ENCODE data around the gene PTPRG.

PTPRG gene

DNA sequence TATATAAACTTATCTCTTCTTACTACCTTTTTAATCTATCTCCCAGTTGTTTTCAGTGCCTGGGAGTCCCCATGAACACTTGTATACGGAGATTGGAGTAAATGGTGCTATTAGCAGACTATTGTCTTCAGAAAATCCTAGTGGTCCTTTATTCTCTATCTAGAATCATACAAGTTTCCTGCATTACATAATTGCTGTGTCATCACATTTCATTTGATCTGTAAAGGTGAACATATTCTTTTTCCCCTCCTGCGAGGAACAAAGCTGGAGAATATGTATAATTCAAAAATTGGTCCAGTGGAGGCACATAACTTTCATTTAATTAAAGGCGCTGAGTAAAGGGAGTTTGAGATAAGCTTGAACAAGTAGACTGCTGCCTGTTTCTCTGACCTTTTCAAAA lies 487.2 kb downstream of the PTPRG start:
- Histone ChIP-seq H3K4me2 (ENCODE audit: low read length) (no peak overlapping the region), H3K4me1 (ENCODE audit: low read length) (no peaks in the 10 kb centered on the region), H3K9ac (ENCODE audit: low read length) (no peak overlapping the region), H3K27ac (ENCODE audit: low read length) (no peak overlapping the region), H3K9me3 (ENCODE audit: insufficient read depth, low read length) (no peaks in the 10 kb centered on the region), H3K27me3 (ENCODE audit: low read depth, low read length) (peaks cover 7% of the 10 kb centered on the region; the same call in 1 of the 2 replicates), H3K79me2 (ENCODE audit: low read length) (no peaks in the 10 kb centered on the region), H4K20me1 (ENCODE audit: insufficient read depth, low read length) (no peaks in the 10 kb centered on the region), H2AFZ (ENCODE audit: low read depth, low read length) (no peak overlapping the region), H3K4me3 (ENCODE audit: low read length) (no peak overlapping the region), H3K36me3 (replicated peaks; ENCODE audit: low read depth, low read length) (no peaks in the 10 kb centered on the region)
- TF ChIP-seq, protein P1, sequence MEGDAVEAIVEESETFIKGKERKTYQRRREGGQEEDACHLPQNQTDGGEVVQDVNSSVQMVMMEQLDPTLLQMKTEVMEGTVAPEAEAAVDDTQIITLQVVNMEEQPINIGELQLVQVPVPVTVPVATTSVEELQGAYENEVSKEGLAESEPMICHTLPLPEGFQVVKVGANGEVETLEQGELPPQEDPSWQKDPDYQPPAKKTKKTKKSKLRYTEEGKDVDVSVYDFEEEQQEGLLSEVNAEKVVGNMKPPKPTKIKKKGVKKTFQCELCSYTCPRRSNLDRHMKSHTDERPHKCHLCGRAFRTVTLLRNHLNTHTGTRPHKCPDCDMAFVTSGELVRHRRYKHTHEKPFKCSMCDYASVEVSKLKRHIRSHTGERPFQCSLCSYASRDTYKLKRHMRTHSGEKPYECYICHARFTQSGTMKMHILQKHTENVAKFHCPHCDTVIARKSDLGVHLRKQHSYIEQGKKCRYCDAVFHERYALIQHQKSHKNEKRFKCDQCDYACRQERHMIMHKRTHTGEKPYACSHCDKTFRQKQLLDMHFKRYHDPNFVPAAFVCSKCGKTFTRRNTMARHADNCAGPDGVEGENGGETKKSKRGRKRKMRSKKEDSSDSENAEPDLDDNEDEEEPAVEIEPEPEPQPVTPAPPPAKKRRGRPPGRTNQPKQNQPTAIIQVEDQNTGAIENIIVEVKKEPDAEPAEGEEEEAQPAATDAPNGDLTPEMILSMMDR (IDR thresholded peaks at IDR 0.05; ENCODE audit: low read depth, low read length) = no peak
- TF ChIP-seq EZH2phosphoT487 (IDR thresholded peaks at IDR 0.05; ENCODE audit: low read depth) = no peak

DNA sequence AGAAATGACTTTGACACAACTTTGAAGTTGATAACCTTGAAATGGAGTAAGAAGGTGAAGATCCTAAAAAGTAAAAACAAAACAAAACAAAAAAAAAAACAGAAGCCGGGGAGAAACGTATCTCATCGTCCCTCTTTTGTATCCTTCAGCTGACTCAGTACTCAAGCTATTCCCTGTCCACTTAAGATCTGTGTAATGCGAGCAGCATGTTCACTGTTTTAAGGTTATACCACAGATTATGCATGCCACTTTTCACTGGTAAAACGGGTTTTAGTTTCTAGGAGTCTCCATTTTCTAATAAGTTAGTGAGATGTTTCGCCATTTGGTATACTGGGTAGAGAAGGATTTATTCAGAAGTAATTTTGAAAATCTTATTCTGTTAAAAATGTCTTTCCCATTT lies 487.7 kb downstream of the PTPRG start:
- Histone ChIP-seq H3K9me3 (ENCODE audit: insufficient read depth, low read length) (no peaks in the 10 kb centered on the region), H2AFZ (ENCODE audit: low read depth, low read length) (no peak overlapping the region), H3K4me3 (ENCODE audit: low read length) (no peak overlapping the region), H4K20me1 (ENCODE audit: insufficient read depth, low read length) (no peaks in the 10 kb centered on the region), H3K4me2 (ENCODE audit: low read length) (no peak overlapping the region), H3K9ac (ENCODE audit: low read length) (no peak overlapping the region), H3K27ac (ENCODE audit: low read length) (no peak overlapping the region), H3K27me3 (ENCODE audit: low read depth, low read length) (peaks cover 7% of the 10 kb centered on the region; the same call in 1 of the 2 replicates), H3K36me3 (replicated peaks; ENCODE audit: low read depth, low read length) (no peaks in the 10 kb centered on the region), H3K79me2 (ENCODE audit: low read length) (no peaks in the 10 kb centered on the region), H3K4me1 (ENCODE audit: low read length) (no peaks in the 10 kb centered on the region)
- TF ChIP-seq, protein P1 (IDR thresholded peaks at IDR 0.05; ENCODE audit: low read depth, low read length) = no peak
- no peak for TF ChIP-seq EZH2phosphoT487 (IDR thresholded peaks at IDR 0.05; ENCODE audit: low read depth)

DNA sequence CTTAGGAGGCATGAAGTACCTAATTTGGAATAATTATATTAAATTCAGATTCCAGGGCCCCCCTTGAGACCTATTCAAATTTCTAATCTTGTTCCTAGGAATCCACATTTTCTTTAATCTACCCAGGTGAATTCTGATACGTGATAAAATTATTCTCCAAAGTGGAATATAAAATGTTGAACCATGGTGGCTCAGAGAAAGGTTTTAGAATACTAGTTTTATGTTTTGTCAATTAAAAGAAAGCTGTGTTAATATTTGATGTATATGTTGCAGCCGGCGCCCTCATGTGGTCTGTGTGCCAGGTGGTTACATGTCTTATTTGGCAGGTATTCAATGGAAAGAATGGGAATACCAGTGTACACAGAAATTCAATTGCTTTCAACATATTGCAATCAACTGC lies 490.1 kb downstream of the PTPRG start:
- no peaks in the 10 kb centered on the region for H3K9me3 ChIP-seq (ENCODE audit: insufficient read depth, low read length)
- no peak overlapping the region for H3K9ac ChIP-seq (ENCODE audit: low read length)
- H3K4me1 ChIP-seq (ENCODE audit: low read length) = no peaks in the 10 kb centered on the region
- peaks cover 7% of the 10 kb centered on the region; the same call in 1 of the 2 replicates for H3K27me3 ChIP-seq (ENCODE audit: low read depth, low read length)
- 0 out of 2 replicates have a peak, but pooled peaks cover 5% of the 10 kb centered on the region for H4K20me1 ChIP-seq (ENCODE audit: insufficient read depth, low read length)
- TF ChIP-seq, protein P1 (IDR thresholded peaks at IDR 0.05; ENCODE audit: low read depth, low read length) = peak; percentile 89
- TF ChIP-seq EZH2phosphoT487 (IDR thresholded peaks at IDR 0.05; ENCODE audit: low read depth) = no peak
- H2AFZ ChIP-seq (ENCODE audit: low read depth, low read length) = no peak overlapping the region
- H3K4me2 ChIP-seq (ENCODE audit: low read length) = no peak overlapping the region
- H3K4me3 ChIP-seq (ENCODE audit: low read length) = no peak overlapping the region
- no peaks in the 10 kb centered on the region for H3K36me3 ChIP-seq (replicated peaks; ENCODE audit: low read depth, low read length)
- no peak overlapping the region for H3K27ac ChIP-seq (ENCODE audit: low read length)
- H3K79me2 ChIP-seq (ENCODE audit: low read length) = no peaks in the 10 kb centered on the region

DNA sequence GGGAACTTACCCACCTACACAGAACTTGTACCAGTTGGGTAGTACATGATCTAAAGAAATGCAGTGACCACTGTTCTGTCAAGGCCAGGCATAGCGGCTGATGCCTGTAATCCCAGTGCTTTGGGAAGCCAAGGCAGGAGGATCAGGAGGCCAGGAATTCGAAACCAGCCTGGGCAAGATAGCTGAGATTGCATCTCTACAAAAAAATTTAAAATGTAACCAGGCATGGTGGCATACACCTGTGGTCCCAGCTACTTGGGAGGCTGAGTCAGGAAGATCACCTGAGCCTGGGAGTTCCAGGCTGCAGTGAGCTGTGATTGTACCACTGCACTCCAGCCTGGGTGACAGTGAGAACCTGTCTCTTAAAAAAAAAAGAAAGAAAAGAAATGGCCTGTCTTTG lies 491.0 kb downstream of the PTPRG start:
- Histone ChIP-seq H3K4me2 (ENCODE audit: low read length) (no peak overlapping the region), H3K4me1 (ENCODE audit: low read length) (no peaks in the 10 kb centered on the region), H3K27me3 (ENCODE audit: low read depth, low read length) (peaks cover 7% of the 10 kb centered on the region; the same call in 1 of the 2 replicates), H3K9me3 (ENCODE audit: insufficient read depth, low read length) (no peaks in the 10 kb centered on the region), H3K79me2 (ENCODE audit: low read length) (no peaks in the 10 kb centered on the region), H3K36me3 (replicated peaks; ENCODE audit: low read depth, low read length) (no peaks in the 10 kb centered on the region), H2AFZ (ENCODE audit: low read depth, low read length) (no peak overlapping the region), H4K20me1 (ENCODE audit: insufficient read depth, low read length) (0 out of 2 replicates have a peak, but pooled peaks cover 5% of the 10 kb centered on the region), H3K27ac (ENCODE audit: low read length) (no peak overlapping the region), H3K4me3 (ENCODE audit: low read length) (no peak overlapping the region), H3K9ac (ENCODE audit: low read length) (no peak overlapping the region)
- TF ChIP-seq, protein P1 (IDR thresholded peaks at IDR 0.05; ENCODE audit: low read depth, low read length) = no peak
- no peak for TF ChIP-seq EZH2phosphoT487 (IDR thresholded peaks at IDR 0.05; ENCODE audit: low read depth)

Data from OCI-LY3 (cell line).